WTC11 (cell line): ENCODE results near the gene OR2F2.

Source experiments
- ATF2 ChIP-seq: sonication (generic); formaldehyde crosslinking; IDR thresholded peaks from 2 replicates; pipeline ENCODE4 v1.8.1; 2022; ENCODE audit warnings: low read depth, missing genetic modification reagents, borderline replicate concordance
- ATF6 ChIP-seq: sonication (generic); formaldehyde crosslinking; IDR thresholded peaks from 2 replicates; pipeline ENCODE4 v1.8.1; 2023; ENCODE audit warnings: mild to moderate bottlenecking, missing genetic modification reagents
- CBFB ChIP-seq: sonication (generic); formaldehyde crosslinking; IDR thresholded peaks from 2 replicates; pipeline ENCODE4 v1.8.1; 2022; ENCODE audit warnings: mild to moderate bottlenecking, low read depth, missing genetic modification reagents
- CTCF ChIP-seq: fragments of 200-600 bp; IDR thresholded peaks from 2 replicates; pipeline ENCODE4 v1.8.0; 2022; ENCODE audit warnings: antibody characterized with exemption
- MAX ChIP-seq: sonication (generic); formaldehyde crosslinking; IDR thresholded peaks from 2 replicates; pipeline ENCODE4 v1.8.0; 2022; ENCODE audit warnings: mild to moderate bottlenecking, missing genetic modification reagents
- NFE2L1 ChIP-seq: sonication (generic); formaldehyde crosslinking; IDR thresholded peaks from 2 replicates; pipeline ENCODE4 v1.8.1; 2023; ENCODE audit warnings: missing genetic modification reagents
- NFYB ChIP-seq: sonication (generic); formaldehyde crosslinking; conservative IDR thresholded peaks from 2 replicates; pipeline ENCODE4 v1.8.0; 2022; ENCODE audit warnings: low read depth, missing genetic modification reagents
- SP1 ChIP-seq: sonication (generic); formaldehyde crosslinking; conservative IDR thresholded peaks from 2 replicates; pipeline ENCODE4 v1.8.1; 2022; ENCODE audit warnings: missing genetic modification reagents
- TEAD1 ChIP-seq: sonication (generic); formaldehyde crosslinking; IDR thresholded peaks from 2 replicates; pipeline ENCODE4 v1.8.0; 2022; ENCODE audit warnings: mild to moderate bottlenecking, missing genetic modification reagents
- ZBTB21 ChIP-seq: sonication (generic); formaldehyde crosslinking; IDR thresholded peaks from 2 replicates; pipeline ENCODE4 v1.8.1; 2023; ENCODE audit warnings: mild to moderate bottlenecking, missing genetic modification reagents, borderline replicate concordance
- TF ChIP-seq, protein P1 (sequence below): sonication (generic); formaldehyde crosslinking; conservative IDR thresholded peaks from 2 replicates; pipeline ENCODE4 v1.8.1; 2022; ENCODE audit warnings: mild to moderate bottlenecking, missing genetic modification reagents

DNA sequence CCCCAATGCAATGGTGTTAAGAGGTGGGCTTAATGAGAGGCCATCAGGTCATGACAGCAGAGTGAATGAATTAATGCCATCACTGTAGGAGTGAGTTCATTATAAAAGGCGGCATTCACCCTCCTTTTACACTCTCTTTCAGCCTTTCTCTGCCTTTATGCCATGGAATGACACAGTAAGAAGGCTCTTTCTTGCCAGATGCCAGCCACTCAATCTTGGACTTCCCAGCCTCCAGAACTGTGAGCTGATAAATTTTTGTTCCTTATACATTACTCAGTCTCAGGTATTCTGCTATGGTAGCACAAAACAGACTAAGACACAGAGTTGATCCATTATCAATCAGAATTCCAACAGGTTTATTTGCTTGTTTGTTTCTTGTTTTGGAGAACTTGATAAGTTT lies 36.2 kb upstream of the OR2F2 start:
- TF ChIP-seq SP1 (CRISPR knock-in tag) (no peak), CTCF (no peak), ATF2 (CRISPR knock-in tag) (no peak), ATF6 (CRISPR knock-in tag) (no peak), CBFB (CRISPR knock-in tag) (no peak), TEAD1 (no peak), ZBTB21 (CRISPR knock-in tag) (no peak), NFYB (CRISPR knock-in tag) (no peak), MAX (CRISPR knock-in tag) (no peak), NFE2L1 (no peak)
- TF ChIP-seq, protein P1, sequence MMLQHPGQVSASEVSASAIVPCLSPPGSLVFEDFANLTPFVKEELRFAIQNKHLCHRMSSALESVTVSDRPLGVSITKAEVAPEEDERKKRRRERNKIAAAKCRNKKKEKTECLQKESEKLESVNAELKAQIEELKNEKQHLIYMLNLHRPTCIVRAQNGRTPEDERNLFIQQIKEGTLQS (CRISPR knock-in tag): no peak
